Duodenal mucosa (tissue), 2 donors: Measurements from ENCODE around the gene BBOX1.
"Not testable (repeated sequence)": the region's sequence is repeated elsewhere in the genome, so short reads cannot be mapped to it uniquely, and the experiment has no call there.

Source experiments
- H3K27ac ChIP-seq: one replicate; pipeline ENCODE4 v1.7.0; 2013; ENCODE audit warnings: low read depth, low read length
- H3K27me3 ChIP-seq, 2 donors: one replicate each; pipeline ENCODE4 v1.7.0; 2013; ENCODE audit warnings: low read length in 2 of 2, control low read depth in 1 of 2; ENCODE audit not compliant: insufficient read depth in 2 of 2, control insufficient read depth in 1 of 2
- H3K36me3 ChIP-seq, 2 donors: one replicate each; pipeline ENCODE4 v1.7.0; 2013; ENCODE audit warnings: low read length in 2 of 2, control low read depth in 1 of 2; ENCODE audit not compliant: insufficient read depth in 2 of 2, control insufficient read depth in 1 of 2
- H3K4me1 ChIP-seq, 2 donors: one replicate each; pipeline ENCODE4 v1.7.0; 2013; ENCODE audit warnings: low read length in 2 of 2, control low read depth in 1 of 2; ENCODE audit not compliant: insufficient read depth in 2 of 2, control insufficient read depth in 1 of 2
- H3K4me3 ChIP-seq, 2 donors: one replicate each; pipeline ENCODE4 v1.7.0; 2013; ENCODE audit warnings: low read length in 2 of 2, low read depth in 1 of 2
- H3K9ac ChIP-seq, 2 donors: one replicate each; pipeline ENCODE4 v1.7.0; 2013; ENCODE audit warnings: low read length in 2 of 2, low read depth in 1 of 2
- H3K9me3 ChIP-seq, 2 donors: one replicate each; pipeline ENCODE4 v1.7.0; 2013; ENCODE audit warnings: low read length in 2 of 2, control low read depth in 1 of 2; ENCODE audit not compliant: control insufficient read depth in 1 of 2

The BBOX1 gene

GRCh38 chr11:27083241-27083640 lies 42.6 kb downstream of the BBOX1 start:
- no peaks in the 10 kb centered on the region for H3K4me1 ChIP-seq
- H3K9ac ChIP-seq = no peak overlapping the region
- no peaks in the 10 kb centered on the region for H3K36me3 ChIP-seq
- H3K27ac ChIP-seq = no peak overlapping the region
- no peaks in the 10 kb centered on the region for H3K27me3 ChIP-seq
- H3K4me3 ChIP-seq = no peak overlapping the region
- no peaks in the 10 kb centered on the region for H3K9me3 ChIP-seq

GRCh38 chr11:27083782-27084181 lies 43.2 kb downstream of the BBOX1 start:
- H3K4me3 ChIP-seq = no peak overlapping the region
- no peaks in the 10 kb centered on the region for H3K36me3 ChIP-seq
- no peaks in the 10 kb centered on the region for H3K4me1 ChIP-seq
- H3K9ac ChIP-seq = no peak overlapping the region
- no peaks in the 10 kb centered on the region for H3K27me3 ChIP-seq
- H3K27ac ChIP-seq = no peak overlapping the region
- no peaks in the 10 kb centered on the region for H3K9me3 ChIP-seq

GRCh38 chr11:27084518-27084917 lies 43.9 kb downstream of the BBOX1 start:
- Histone ChIP-seq H3K4me1 (no peaks in the 10 kb centered on the region), H3K9ac (no peak overlapping the region), H3K27me3 (no peaks in the 10 kb centered on the region), H3K4me3 (no peak overlapping the region), H3K36me3 (no peaks in the 10 kb centered on the region), H3K9me3 (peaks cover 0 to 1% of the 10 kb centered on the region in 2 donors), H3K27ac (no peak overlapping the region)

GRCh38 chr11:27085111-27085510 lies 44.5 kb downstream of the BBOX1 start:
- Histone ChIP-seq H3K9me3 (peaks cover 0 to 7% of the 10 kb centered on the region in 2 donors), H3K27ac (no peak overlapping the region), H3K4me3 (no peak overlapping the region), H3K4me1 (no peaks in the 10 kb centered on the region), H3K27me3 (no peaks in the 10 kb centered on the region), H3K9ac (no peak overlapping the region), H3K36me3 (no peaks in the 10 kb centered on the region)

- Histone ChIP-seq H3K4me1 (no peaks in the 10 kb centered on the region), H3K36me3 (no peaks in the 10 kb centered on the region), H3K27ac (no peak overlapping the region), H3K27me3 (no peaks in the 10 kb centered on the region), H3K9ac (no peak overlapping the region), H3K9me3 (peaks cover 0 to 9% of the 10 kb centered on the region in 2 donors), H3K4me3 (no peak overlapping the region)
Observed at GRCh38 chr11:27085605-27086004, 45.0 kb downstream of the BBOX1 start.

GRCh38 chr11:27087432-27087831 lies 46.8 kb downstream of the BBOX1 start:
- Histone ChIP-seq H3K4me3 (no peak overlapping the region), H3K27me3 (no peaks in the 10 kb centered on the region), H3K9ac (no peak overlapping the region), H3K27ac (no peak overlapping the region), H3K9me3 (peaks cover 0 to 9% of the 10 kb centered on the region in 2 donors), H3K36me3 (no peaks in the 10 kb centered on the region), H3K4me1 (no peaks in the 10 kb centered on the region)

- no peaks in the 10 kb centered on the region for H3K27me3 ChIP-seq
- no peak overlapping the region for H3K4me3 ChIP-seq
- no peaks in the 10 kb centered on the region for H3K36me3 ChIP-seq
- H3K9ac ChIP-seq = no peak overlapping the region
- no peak overlapping the region for H3K27ac ChIP-seq
- H3K4me1 ChIP-seq = no peaks in the 10 kb centered on the region
- peaks cover 0 to 9% of the 10 kb centered on the region in 2 donors for H3K9me3 ChIP-seq
Observed at GRCh38 chr11:27088353-27088752, 47.7 kb downstream of the BBOX1 start.

- H3K27me3 ChIP-seq = no peaks in the 10 kb centered on the region
- H3K4me1 ChIP-seq = no peaks in the 10 kb centered on the region
- no peak overlapping the region for H3K27ac ChIP-seq
- no peaks in the 10 kb centered on the region for H3K36me3 ChIP-seq
- no peak overlapping the region for H3K9ac ChIP-seq
- H3K4me3 ChIP-seq = no peak overlapping the region
- peaks cover 0 to 9% of the 10 kb centered on the region in 2 donors for H3K9me3 ChIP-seq
Observed at GRCh38 chr11:27089746-27090145, 49.1 kb downstream of the BBOX1 start.

- H3K27ac ChIP-seq, H3K9me3 ChIP-seq: not testable (repeated sequence)
Observed at GRCh38 chr11:27090357-27090948, 49.8 kb downstream of the BBOX1 start.

GRCh38 chr11:27094120-27094519 lies 53.5 kb downstream of the BBOX1 start:
- H3K9ac ChIP-seq = no peak overlapping the region
- peaks cover 0 to 9% of the 10 kb centered on the region in 2 donors for H3K9me3 ChIP-seq
- no peak overlapping the region for H3K27ac ChIP-seq
- no peaks in the 10 kb centered on the region for H3K4me1 ChIP-seq
- H3K36me3 ChIP-seq = no peaks in the 10 kb centered on the region
- H3K4me3 ChIP-seq = no peak overlapping the region
- no peaks in the 10 kb centered on the region for H3K27me3 ChIP-seq

More at GRCh38 chr11:27090357-27090948, 49.8 kb downstream of the BBOX1 start:
- not testable (repeated sequence) for H3K9ac ChIP-seq, H3K4me3 ChIP-seq, H3K4me1 ChIP-seq, H3K27me3 ChIP-seq, H3K36me3 ChIP-seq

GRCh38 chr11:27095059-27095458 lies 54.4 kb downstream of the BBOX1 start:
- Histone ChIP-seq H3K27ac (no peak overlapping the region), H3K9me3 (peaks cover 0 to 3% of the 10 kb centered on the region in 2 donors), H3K9ac (no peak overlapping the region), H3K27me3 (no peaks in the 10 kb centered on the region), H3K4me1 (no peaks in the 10 kb centered on the region), H3K4me3 (no peak overlapping the region), H3K36me3 (no peaks in the 10 kb centered on the region)
